ENCODE measurements around the gene RANGRF. TPM values are rescaled to one million over a fixed set of nuclear protein-coding genes. Genes with fewer than 3 reads are reported as not detected.

RANGRF gene
- total and polyA plus RNA-seq, 9 donors = 14.5 to 48.3 (median 30.1) TPM

DNA sequence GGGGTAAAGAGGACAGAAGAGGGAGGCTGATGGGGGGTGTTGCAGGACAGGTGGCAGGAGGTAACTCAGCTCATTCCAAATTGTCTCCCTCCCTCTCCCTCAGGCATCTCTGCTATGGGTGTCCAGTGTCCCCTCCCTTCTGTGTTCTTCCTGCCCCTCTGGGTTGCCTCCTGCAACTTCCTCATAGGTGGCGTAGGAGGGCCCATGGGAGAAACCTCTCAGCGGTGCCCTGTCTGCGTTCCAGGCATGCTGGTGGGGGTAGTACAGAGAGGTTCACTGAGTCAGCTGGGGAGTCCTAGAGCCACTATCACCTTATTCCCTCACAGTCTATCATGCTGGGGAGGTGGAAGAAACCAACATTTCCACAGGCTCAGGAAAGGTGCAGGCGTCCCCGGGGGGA is 36.5 kb downstream of the RANGRF start:
- 74 to 86% (median 82%) methylated on average over 5 of the region's 5 CpGs for WGBS, 3 donors
- H3K27ac ChIP-seq = no peak overlapping the region

DNA sequence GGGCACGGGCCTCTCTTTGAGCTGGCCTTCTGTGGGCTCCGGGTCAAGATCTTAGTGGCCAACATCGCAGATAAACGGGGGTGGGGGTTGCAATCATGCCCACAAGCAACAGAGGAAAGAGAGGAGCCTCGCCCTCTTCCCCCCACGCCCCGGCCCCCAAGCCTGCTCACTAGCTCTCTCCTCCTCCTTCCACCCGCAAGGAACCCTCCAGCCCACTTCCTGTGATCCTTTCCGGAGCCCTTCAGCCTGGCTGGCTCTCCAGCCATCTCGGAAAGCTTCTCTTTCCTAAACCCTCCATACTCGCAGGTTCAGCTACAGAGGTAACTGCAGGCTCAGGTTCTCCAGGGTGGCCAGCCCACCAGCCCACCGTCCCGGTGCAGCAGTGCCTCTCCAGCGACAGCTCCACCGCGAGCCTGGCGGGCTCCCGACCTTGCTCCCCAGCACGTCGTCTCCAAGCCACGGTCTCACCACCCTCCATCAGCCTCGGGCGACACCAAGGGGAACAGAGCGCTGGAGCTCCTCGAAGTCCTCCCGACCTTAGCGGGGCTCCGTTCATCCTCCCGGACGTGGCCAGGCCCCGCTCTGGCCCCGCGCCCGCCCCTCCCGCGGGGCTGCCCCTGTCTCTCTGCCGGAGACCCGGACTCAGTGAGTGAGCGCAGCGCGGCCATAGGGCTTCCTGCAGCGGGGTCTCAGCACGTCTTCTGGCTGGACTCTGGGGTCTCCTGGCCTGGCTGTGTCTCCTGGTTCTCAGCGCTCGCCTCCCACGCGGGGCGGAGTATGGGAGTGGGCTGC is 38.2 kb downstream of the RANGRF start:
- peak in 3 of 5 donors; percentile 18 to 58 (median 57) for DNase-seq
- peak overlapping the region; percentile 41 for H3K4me3 ChIP-seq
- intact Hi-C loops (cut with DNase I) = no loop called here
- peak overlapping the region in 1 of 2 donors; percentile 30 for H3K27ac ChIP-seq
- H3K27me3 ChIP-seq = no peaks in the 10 kb centered on the region
- H3K4me1 ChIP-seq (ENCODE audit: insufficient read depth) = peaks cover 7% of the 10 kb centered on the region
- TF ChIP-seq, protein P1, sequence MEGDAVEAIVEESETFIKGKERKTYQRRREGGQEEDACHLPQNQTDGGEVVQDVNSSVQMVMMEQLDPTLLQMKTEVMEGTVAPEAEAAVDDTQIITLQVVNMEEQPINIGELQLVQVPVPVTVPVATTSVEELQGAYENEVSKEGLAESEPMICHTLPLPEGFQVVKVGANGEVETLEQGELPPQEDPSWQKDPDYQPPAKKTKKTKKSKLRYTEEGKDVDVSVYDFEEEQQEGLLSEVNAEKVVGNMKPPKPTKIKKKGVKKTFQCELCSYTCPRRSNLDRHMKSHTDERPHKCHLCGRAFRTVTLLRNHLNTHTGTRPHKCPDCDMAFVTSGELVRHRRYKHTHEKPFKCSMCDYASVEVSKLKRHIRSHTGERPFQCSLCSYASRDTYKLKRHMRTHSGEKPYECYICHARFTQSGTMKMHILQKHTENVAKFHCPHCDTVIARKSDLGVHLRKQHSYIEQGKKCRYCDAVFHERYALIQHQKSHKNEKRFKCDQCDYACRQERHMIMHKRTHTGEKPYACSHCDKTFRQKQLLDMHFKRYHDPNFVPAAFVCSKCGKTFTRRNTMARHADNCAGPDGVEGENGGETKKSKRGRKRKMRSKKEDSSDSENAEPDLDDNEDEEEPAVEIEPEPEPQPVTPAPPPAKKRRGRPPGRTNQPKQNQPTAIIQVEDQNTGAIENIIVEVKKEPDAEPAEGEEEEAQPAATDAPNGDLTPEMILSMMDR (IDR thresholded peaks at IDR 0.05) = no peak
- TF ChIP-seq EP300 (IDR thresholded peaks at IDR 0.05) (no peak), POLR2A (IDR thresholded peaks at IDR 0.05) (no peak)
- WGBS, 3 donors = 3 to 7% (median 3%) methylated on average over 33 to 48 of the region's 48 CpGs
- H3K36me3 ChIP-seq = no peaks in the 10 kb centered on the region
- H3K9me3 ChIP-seq = no peaks in the 10 kb centered on the region

More for the DNA sequence above, 36.5 kb downstream of the RANGRF start:
- no peak for TF ChIP-seq POLR2A (IDR thresholded peaks at IDR 0.05)
- Histone ChIP-seq H3K36me3 (no peaks in the 10 kb centered on the region), H3K27me3 (no peaks in the 10 kb centered on the region), H3K4me1 (ENCODE audit: insufficient read depth) (peaks cover 7% of the 10 kb centered on the region), H3K4me3 (no peak overlapping the region), H3K9me3 (no peaks in the 10 kb centered on the region)
- intact Hi-C loops (cut with DNase I) = no loop called here
- no peak for DNase-seq

DNA sequence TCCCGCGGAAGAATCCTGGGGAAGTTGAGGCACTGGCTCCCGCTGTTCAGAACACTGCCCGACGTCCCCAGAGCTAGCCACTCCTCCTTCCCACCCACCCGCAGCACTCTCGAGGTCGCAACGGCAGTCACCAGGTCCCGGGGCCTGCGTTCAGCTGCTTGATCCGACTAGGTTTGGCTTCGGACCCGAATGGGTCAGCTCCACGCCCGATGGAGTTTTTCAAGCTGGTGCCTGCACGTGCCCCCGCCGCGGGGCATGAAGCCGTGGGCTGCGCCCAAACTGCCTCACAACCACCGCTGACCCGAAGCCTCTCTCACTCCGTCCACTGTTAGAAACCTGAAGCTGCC is 38.8 kb downstream of the RANGRF start:
- DNase-seq = peak in 2 of 5 donors; percentile 31 to 50
- TF ChIP-seq POLR2A (IDR thresholded peaks at IDR 0.05) = no peak
- no peak for TF ChIP-seq EP300 (IDR thresholded peaks at IDR 0.05)
- TF ChIP-seq, protein P1 (IDR thresholded peaks at IDR 0.05) = no peak
- H3K4me1 ChIP-seq (ENCODE audit: insufficient read depth) = peaks cover 7% of the 10 kb centered on the region
- H3K27ac ChIP-seq = peak overlapping the region in 1 of 2 donors; percentile 30
- intact Hi-C loops (cut with DNase I) = no loop called here
- no peaks in the 10 kb centered on the region for H3K27me3 ChIP-seq
- H3K9me3 ChIP-seq = no peaks in the 10 kb centered on the region
- WGBS, 3 donors = 4 to 9% (median 4%) methylated on average over 25 of the region's 25 CpGs
- H3K36me3 ChIP-seq = no peaks in the 10 kb centered on the region
- H3K4me3 ChIP-seq = peak overlapping the region; percentile 41

DNA sequence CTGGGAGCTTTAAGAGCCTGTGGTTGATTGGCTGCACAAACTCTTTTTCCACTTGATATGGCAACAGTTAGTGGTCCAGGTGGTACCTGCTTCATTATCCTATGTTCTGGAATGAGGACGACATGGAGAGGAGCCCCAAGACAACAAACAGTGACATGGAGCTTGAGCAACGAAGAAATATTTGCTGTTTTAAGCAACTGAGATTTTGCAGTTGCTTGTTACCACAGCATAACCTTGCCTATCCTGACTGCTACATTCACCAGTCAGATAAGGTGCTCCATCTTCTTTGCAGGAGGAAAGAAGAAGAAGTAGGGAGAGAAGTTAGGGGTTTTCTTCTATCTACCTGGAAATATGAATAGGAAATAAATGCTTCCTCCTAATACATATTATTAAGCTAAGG is 43.7 kb downstream of the RANGRF start:
- intact Hi-C loops (cut with DNase I) = no loop called here
- TF ChIP-seq, protein P1 (IDR thresholded peaks at IDR 0.05) = no peak
- no peak for TF ChIP-seq EP300 (IDR thresholded peaks at IDR 0.05)
- no peak for TF ChIP-seq POLR2A (IDR thresholded peaks at IDR 0.05)
- no peak overlapping the region for H3K27ac ChIP-seq
- no peak overlapping the region for H3K4me3 ChIP-seq
- DNase-seq = no peak
- H3K9me3 ChIP-seq = no peaks in the 10 kb centered on the region
- H3K4me1 ChIP-seq (ENCODE audit: insufficient read depth) = peaks cover 3% of the 10 kb centered on the region
- H3K27me3 ChIP-seq = no peaks in the 10 kb centered on the region
- WGBS, 3 donors = 77 to 85% (median 78%) methylated on average over 2 of the region's 2 CpGs
- H3K36me3 ChIP-seq = no peaks in the 10 kb centered on the region

DNA sequence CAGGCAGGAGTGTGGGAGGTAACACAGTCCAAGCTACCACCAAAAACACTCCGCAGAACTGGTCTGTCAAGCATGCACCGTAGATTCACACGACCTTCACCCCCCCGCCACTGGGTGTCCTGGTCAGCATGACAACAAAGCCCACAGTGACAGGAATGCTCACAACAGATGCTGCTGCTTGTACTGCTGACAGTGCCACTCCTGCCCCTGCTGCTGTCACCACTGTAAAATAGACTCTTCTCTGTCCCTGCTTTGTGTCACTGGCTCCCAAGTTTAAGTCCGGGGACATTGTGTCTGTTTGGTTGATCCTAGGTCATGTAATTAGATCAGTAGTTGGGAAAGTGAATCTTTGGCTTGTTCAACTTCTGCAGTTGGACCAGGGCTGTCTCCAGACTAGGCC is 44.2 kb downstream of the RANGRF start:
- intact Hi-C loops (cut with DNase I) = no loop called here
- no peak overlapping the region for H3K4me3 ChIP-seq
- H3K27ac ChIP-seq = no peak overlapping the region
- WGBS, 3 donors = 48 to 57% (median 55%) methylated on average over 5 of the region's 5 CpGs
- H3K4me1 ChIP-seq (ENCODE audit: insufficient read depth) = no peaks in the 10 kb centered on the region
- no peaks in the 10 kb centered on the region for H3K9me3 ChIP-seq
- TF ChIP-seq EP300 (IDR thresholded peaks at IDR 0.05) (no peak), POLR2A (IDR thresholded peaks at IDR 0.05) (no peak)
- TF ChIP-seq, protein P1 (IDR thresholded peaks at IDR 0.05) = no peak
- no peak for DNase-seq
- no peaks in the 10 kb centered on the region for H3K36me3 ChIP-seq
- H3K27me3 ChIP-seq = no peaks in the 10 kb centered on the region

Measured in ovary (tissue), 9 donors.